ENCODE results near the gene PDE6D.

GRCh38 chr2:231810905-231811304 is 29.8 kb upstream of the PDE6D start:
- TF ChIP-seq, protein P1, sequence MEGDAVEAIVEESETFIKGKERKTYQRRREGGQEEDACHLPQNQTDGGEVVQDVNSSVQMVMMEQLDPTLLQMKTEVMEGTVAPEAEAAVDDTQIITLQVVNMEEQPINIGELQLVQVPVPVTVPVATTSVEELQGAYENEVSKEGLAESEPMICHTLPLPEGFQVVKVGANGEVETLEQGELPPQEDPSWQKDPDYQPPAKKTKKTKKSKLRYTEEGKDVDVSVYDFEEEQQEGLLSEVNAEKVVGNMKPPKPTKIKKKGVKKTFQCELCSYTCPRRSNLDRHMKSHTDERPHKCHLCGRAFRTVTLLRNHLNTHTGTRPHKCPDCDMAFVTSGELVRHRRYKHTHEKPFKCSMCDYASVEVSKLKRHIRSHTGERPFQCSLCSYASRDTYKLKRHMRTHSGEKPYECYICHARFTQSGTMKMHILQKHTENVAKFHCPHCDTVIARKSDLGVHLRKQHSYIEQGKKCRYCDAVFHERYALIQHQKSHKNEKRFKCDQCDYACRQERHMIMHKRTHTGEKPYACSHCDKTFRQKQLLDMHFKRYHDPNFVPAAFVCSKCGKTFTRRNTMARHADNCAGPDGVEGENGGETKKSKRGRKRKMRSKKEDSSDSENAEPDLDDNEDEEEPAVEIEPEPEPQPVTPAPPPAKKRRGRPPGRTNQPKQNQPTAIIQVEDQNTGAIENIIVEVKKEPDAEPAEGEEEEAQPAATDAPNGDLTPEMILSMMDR (IDR thresholded peaks at IDR 0.05): no peak
- TF ChIP-seq POLR2A (IDR thresholded peaks at IDR 0.05): no peak
- TF ChIP-seq POLR2AphosphoS5 (IDR thresholded peaks at IDR 0.05): no peak
